Measurements from ENCODE around the gene C12orf57. TPM values are rescaled to one million over a fixed set of nuclear protein-coding genes. Genes with fewer than 3 reads are reported as not detected.

The C12orf57 gene
- total and polyA plus RNA-seq, 4 experiments from 2014 or later, result 155 to 425 (median 334) TPM

GRCh38 chr12:6936194-6936635, 7.6 kb upstream of the C12orf57 start:
- peaks cover 0 to 2% (median 0%) of the 10 kb centered on the region in 8 donors for H3K9me3 Mint-ChIP-seq
- peak overlapping the region; percentile 80 to 88 (median 84) for H3K4me3 Mint-ChIP-seq
- H3K27me3 Mint-ChIP-seq, result no peaks in the 10 kb centered on the region
- Histone ChIP-seq H3K27ac (ENCODE audit: low read depth, low read length) (peak overlapping the region; percentile 95), H3K36me3 (ENCODE audit: insufficient read depth, low read length) (peaks cover 6% of the 10 kb centered on the region), H3K4me3 (ENCODE audit: low read length in 2 of 2) (peak overlapping the region in 1 of 2 donors; percentile 82), H3K9me3 (ENCODE audit: control insufficient read depth in 1 of 2, low read length in 2 of 2) (no peaks in the 10 kb centered on the region), H3K27me3 (ENCODE audit: insufficient read depth, low read length) (no peaks in the 10 kb centered on the region), H3K4me1 (ENCODE audit: insufficient read depth, low read length) (peaks cover 35% of the 10 kb centered on the region)
- peak overlapping the region; percentile 91 to 99 (median 94) for H3K27ac Mint-ChIP-seq
- POLR2A ChIA-PET (ENCODE audit: partially characterized antibody), result interaction anchor here (0.9 to 22.1 kb wide), 11 partner anchors 10 to 866 kb away, joined by 3 to 1807 read pairs (median 19); partner anchors contain the start of genes ATN1, C12orf57, C1RL and ENO2
- intact Hi-C loops (cut with micrococcal nuclease), result no loop called here
- CTCF ChIA-PET (ENCODE audit: partially characterized antibody), result interaction anchor here (1.1 to 18.5 kb wide), 4 partner anchors 12 to 252 kb away, joined by 3 to 774 read pairs (median 41); partner anchors contain the start of gene SPSB2
- DNase-seq, result no peak
- H3K4me1 Mint-ChIP-seq, result peaks cover 23 to 56% (median 37%) of the 10 kb centered on the region in 4 donors
- H3K36me3 Mint-ChIP-seq, result peaks cover 6 to 33% of the 10 kb centered on the region in 2 donors

GRCh38 chr12:6936636-6937480, 7.0 kb upstream of the C12orf57 start:
- H3K27ac Mint-ChIP-seq, result peak overlapping the region; percentile 91 to 99 (median 94)
- DNase-seq, result peak; percentile 48 to 84 (median 53)
- peaks cover 6 to 33% of the 10 kb centered on the region in 2 donors for H3K36me3 Mint-ChIP-seq
- H3K9me3 Mint-ChIP-seq, result peaks cover 0 to 2% (median 0%) of the 10 kb centered on the region in 8 donors
- Histone ChIP-seq H3K27me3 (ENCODE audit: insufficient read depth, low read length) (no peaks in the 10 kb centered on the region), H3K36me3 (ENCODE audit: insufficient read depth, low read length) (peaks cover 6% of the 10 kb centered on the region), H3K27ac (ENCODE audit: low read depth, low read length) (peak overlapping the region; percentile 95), H3K9me3 (ENCODE audit: control insufficient read depth in 1 of 2, low read length in 2 of 2) (no peaks in the 10 kb centered on the region), H3K4me3 (ENCODE audit: low read length in 2 of 2) (peak overlapping the region; percentile 47 to 82), H3K4me1 (ENCODE audit: insufficient read depth, low read length) (peaks cover 34% of the 10 kb centered on the region)
- H3K4me3 Mint-ChIP-seq, result peak overlapping the region; percentile 80 to 88 (median 84)
- H3K4me1 Mint-ChIP-seq, result peaks cover 23 to 56% (median 37%) of the 10 kb centered on the region in 4 donors
- ChIA-PET POLR2A (ENCODE audit: partially characterized antibody) (interaction anchor here (0.9 to 22.1 kb wide), 22 partner anchors 10 to 404 kb away, joined by 3 to 1807 read pairs (median 17); partner anchors contain the start of genes ATN1, C12orf57, C1RL and CDCA3), CTCF (ENCODE audit: partially characterized antibody) (interaction anchor here (0.7 to 18.5 kb wide), 15 partner anchors 8 to 171 kb away, joined by 3 to 774 read pairs (median 6); partner anchors contain the start of genes SPSB2 and USP5)
- intact Hi-C loops (cut with micrococcal nuclease), result no loop called here
- H3K27me3 Mint-ChIP-seq, result no peaks in the 10 kb centered on the region

- peaks cover 6% of the 10 kb centered on the region for H3K36me3 ChIP-seq (ENCODE audit: insufficient read depth, low read length)
- H3K4me3 ChIP-seq (ENCODE audit: low read length in 2 of 2), result peak overlapping the region; percentile 47 to 82
- peaks cover 6 to 32% of the 10 kb centered on the region in 2 donors for H3K36me3 Mint-ChIP-seq
- intact Hi-C loops (cut with micrococcal nuclease), result loop anchor here (1.0 kb wide), 3 partner anchors 13 to 68 kb away; partner anchors contain the start of genes EMG1 and PHB2
- peaks cover 0 to 2% (median 0%) of the 10 kb centered on the region in 8 donors for H3K9me3 Mint-ChIP-seq
- peak overlapping the region; percentile 80 to 88 (median 84) for H3K4me3 Mint-ChIP-seq
- no peaks in the 10 kb centered on the region for H3K27me3 Mint-ChIP-seq
- peaks cover 19 to 48% (median 35%) of the 10 kb centered on the region in 4 donors for H3K4me1 Mint-ChIP-seq
- CTCF ChIA-PET (ENCODE audit: partially characterized antibody), result interaction anchor here (0.6 to 18.5 kb wide), 21 partner anchors 9 to 213 kb away, joined by 3 to 774 read pairs (median 5); partner anchors contain the start of genes COPS7A, LPCAT3, SPSB2 and USP5
- peak; percentile 92 to 96 (median 95) for DNase-seq
- H3K9me3 ChIP-seq (ENCODE audit: control insufficient read depth in 1 of 2, low read length in 2 of 2), result no peaks in the 10 kb centered on the region
- peaks cover 29% of the 10 kb centered on the region for H3K4me1 ChIP-seq (ENCODE audit: insufficient read depth, low read length)
- POLR2A ChIA-PET (ENCODE audit: partially characterized antibody), result interaction anchor here (0.8 to 22.1 kb wide), 25 partner anchors 9 to 703 kb away, joined by 3 to 1807 read pairs (median 12); partner anchors contain the start of genes ATN1, C12orf57, C1RL and CDCA3
- H3K27ac Mint-ChIP-seq, result peak overlapping the region; percentile 93 to 99 (median 94)
- H3K27me3 ChIP-seq (ENCODE audit: insufficient read depth, low read length), result no peaks in the 10 kb centered on the region
- H3K27ac ChIP-seq (ENCODE audit: low read depth, low read length), result peak overlapping the region; percentile 95
Measured at GRCh38 chr12:6937481-6938352, 6.1 kb upstream of the C12orf57 start.

- Mint-ChIP-seq H3K27ac (peak overlapping the region; percentile 93 to 99 (median 94)), H3K27me3 (no peaks in the 10 kb centered on the region), H3K36me3 (peaks cover 6 to 30% of the 10 kb centered on the region in 2 donors), H3K4me1 (peaks cover 17 to 52% (median 39%) of the 10 kb centered on the region in 4 donors), H3K9me3 (peaks cover 0 to 4% (median 0%) of the 10 kb centered on the region in 8 donors), H3K4me3 (peak overlapping the region in 3 of 8 donors; percentile 13 to 87 (median 80))
- H3K9me3 ChIP-seq (ENCODE audit: control insufficient read depth in 1 of 2, low read length in 2 of 2), result no peaks in the 10 kb centered on the region
- no peaks in the 10 kb centered on the region for H3K27me3 ChIP-seq (ENCODE audit: insufficient read depth, low read length)
- H3K4me3 ChIP-seq (ENCODE audit: low read length in 2 of 2), result no peak overlapping the region
- H3K4me1 ChIP-seq (ENCODE audit: insufficient read depth, low read length), result peaks cover 33% of the 10 kb centered on the region
- intact Hi-C loops (cut with micrococcal nuclease), result loop anchor here (1.0 kb wide), 3 partner anchors 14 to 69 kb away; partner anchors contain the start of genes EMG1 and PHB2
- CTCF ChIA-PET (ENCODE audit: partially characterized antibody), result interaction anchor here (0.6 to 18.5 kb wide), 16 partner anchors 8 to 214 kb away, joined by 3 to 774 read pairs (median 6); partner anchors contain the start of genes COPS7A, LPCAT3 and SPSB2
- DNase-seq, result peak in 1 of 5 donors; percentile 48
- POLR2A ChIA-PET (ENCODE audit: partially characterized antibody), result interaction anchor here (0.8 to 22.1 kb wide), 25 partner anchors 8 to 702 kb away, joined by 3 to 1807 read pairs (median 12); partner anchors contain the start of genes ATN1, C12orf57, C1RL and CDCA3
- peaks cover 6% of the 10 kb centered on the region for H3K36me3 ChIP-seq (ENCODE audit: insufficient read depth, low read length)
- H3K27ac ChIP-seq (ENCODE audit: low read depth, low read length), result peak overlapping the region; percentile 95
Measured at GRCh38 chr12:6938353-6939190, 5.2 kb upstream of the C12orf57 start.

GRCh38 chr12:6939191-6939540, 4.7 kb upstream of the C12orf57 start:
- Mint-ChIP-seq H3K36me3 (peaks cover 6 to 32% of the 10 kb centered on the region in 2 donors), H3K4me3 (peak overlapping the region in 6 of 8 donors; percentile 4 to 66 (median 23)), H3K4me1 (peaks cover 14 to 53% (median 40%) of the 10 kb centered on the region in 4 donors), H3K9me3 (peaks cover 0 to 7% (median 0%) of the 10 kb centered on the region in 8 donors), H3K27me3 (no peaks in the 10 kb centered on the region), H3K27ac (peak overlapping the region in 6 of 7 donors; percentile 48 to 91 (median 82))
- Histone ChIP-seq H3K27ac (ENCODE audit: low read depth, low read length) (no peak overlapping the region), H3K4me3 (ENCODE audit: low read length in 2 of 2) (no peak overlapping the region), H3K36me3 (ENCODE audit: insufficient read depth, low read length) (peaks cover 5% of the 10 kb centered on the region), H3K4me1 (ENCODE audit: insufficient read depth, low read length) (peaks cover 36% of the 10 kb centered on the region), H3K9me3 (ENCODE audit: control insufficient read depth in 1 of 2, low read length in 2 of 2) (no peaks in the 10 kb centered on the region), H3K27me3 (ENCODE audit: insufficient read depth, low read length) (no peaks in the 10 kb centered on the region)
- DNase-seq, result no peak
- ChIA-PET CTCF (ENCODE audit: partially characterized antibody) (interaction anchor here (1.1 to 18.5 kb wide), 9 partner anchors 8 to 169 kb away, joined by 3 to 774 read pairs (median 17); partner anchors contain the start of genes CDCA3, LPCAT3 and SPSB2), POLR2A (ENCODE audit: partially characterized antibody) (interaction anchor here (1.1 to 22.1 kb wide), 8 partner anchors 8 to 250 kb away, joined by 4 to 1807 read pairs (median 35); partner anchors contain the start of genes ATN1, C12orf57, LPCAT3 and PTPN6)
- intact Hi-C loops (cut with micrococcal nuclease), result no loop called here

All from CD4-positive, alpha-beta memory T cell (primary cell).